Prostate gland (tissue), 2 donors: ENCODE results near the gene CEACAM21.

ENCODE experiments used
- POLR2A ChIP-seq: fragments of 450-650 bp; IDR thresholded peaks from one replicate; pipeline ENCODE4 v1.6.1; 2016; ENCODE audit warnings: antibody characterized with exemption, mild to moderate bottlenecking
- POLR2AphosphoS5 ChIP-seq: sonication (generic); formaldehyde crosslinking; IDR thresholded peaks from one replicate; pipeline ENCODE4 v1.6.1; 2017; ENCODE audit warnings: antibody characterized with exemption
- TF ChIP-seq, protein P1 (sequence below), 4 experiments: fragments of 200-600 bp in 2 of 4; fragments of 450-650 bp in 2 of 4; sonication (generic) in 2 of 4; IDR thresholded peaks; 1 replicate in 3 of 4; 2 replicates in 1 of 4; pipeline ENCODE4 v1.5.1; 2016 to 2019; ENCODE audit warnings: antibody characterized with exemption in 4 of 4, mild to moderate bottlenecking in 2 of 4, moderate library complexity in 2 of 4

- TF ChIP-seq, protein P1, sequence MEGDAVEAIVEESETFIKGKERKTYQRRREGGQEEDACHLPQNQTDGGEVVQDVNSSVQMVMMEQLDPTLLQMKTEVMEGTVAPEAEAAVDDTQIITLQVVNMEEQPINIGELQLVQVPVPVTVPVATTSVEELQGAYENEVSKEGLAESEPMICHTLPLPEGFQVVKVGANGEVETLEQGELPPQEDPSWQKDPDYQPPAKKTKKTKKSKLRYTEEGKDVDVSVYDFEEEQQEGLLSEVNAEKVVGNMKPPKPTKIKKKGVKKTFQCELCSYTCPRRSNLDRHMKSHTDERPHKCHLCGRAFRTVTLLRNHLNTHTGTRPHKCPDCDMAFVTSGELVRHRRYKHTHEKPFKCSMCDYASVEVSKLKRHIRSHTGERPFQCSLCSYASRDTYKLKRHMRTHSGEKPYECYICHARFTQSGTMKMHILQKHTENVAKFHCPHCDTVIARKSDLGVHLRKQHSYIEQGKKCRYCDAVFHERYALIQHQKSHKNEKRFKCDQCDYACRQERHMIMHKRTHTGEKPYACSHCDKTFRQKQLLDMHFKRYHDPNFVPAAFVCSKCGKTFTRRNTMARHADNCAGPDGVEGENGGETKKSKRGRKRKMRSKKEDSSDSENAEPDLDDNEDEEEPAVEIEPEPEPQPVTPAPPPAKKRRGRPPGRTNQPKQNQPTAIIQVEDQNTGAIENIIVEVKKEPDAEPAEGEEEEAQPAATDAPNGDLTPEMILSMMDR (IDR thresholded peaks at IDR 0.05) = no peak
- TF ChIP-seq POLR2A (no peak), POLR2AphosphoS5 (no peak)
Measured at GRCh38 chr19:41547569-41547968, 28.4 kb upstream of the CEACAM21 start.
